Stimulated activated CD4-positive, alpha-beta T cell treated with anti-CD3 and anti-CD28 coated beads, Interleukin-12 subunit alpha, Interleukin-12 subunit beta, amount 100 ng/mL, for 48 hours (primary cell): Measurements from ENCODE around the gene SORCS2.
"Not testable (repeated sequence)": the region's sequence is repeated elsewhere in the genome, so short reads cannot be mapped to it uniquely, and the experiment has no call there.

Experiments
- DNase-seq, 3 donors: peaks; one replicate each; pipeline ENCODE4 v3.0.0-alpha.2; 2020; ENCODE audit warnings: low read depth in 2 of 3, low spot score in 1 of 3

Gene SORCS2

GRCh38 chr4:7435471-7436061 is 243.2 kb downstream of the SORCS2 start:
- no peak for DNase-seq

DNA sequence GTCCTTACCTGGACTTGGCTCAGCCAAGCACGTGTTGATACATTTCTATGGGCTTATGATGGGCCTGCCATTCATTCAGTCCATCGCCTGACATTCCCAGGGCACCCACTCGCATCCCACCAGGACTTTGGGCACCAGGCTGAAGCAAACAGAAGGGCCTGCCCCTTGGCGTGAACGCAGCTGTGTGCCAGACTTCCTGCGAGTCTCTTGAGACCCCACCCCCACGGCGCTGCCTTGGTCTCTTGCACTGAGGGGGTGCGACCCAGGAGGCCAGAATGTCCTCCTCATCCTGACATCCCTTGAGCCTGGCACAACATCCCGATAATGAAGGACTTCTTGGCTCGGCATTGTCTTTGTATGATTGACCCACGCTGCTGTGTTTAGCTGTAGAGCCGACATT is 243.9 kb downstream of the SORCS2 start:
- no peak for DNase-seq

DNA sequence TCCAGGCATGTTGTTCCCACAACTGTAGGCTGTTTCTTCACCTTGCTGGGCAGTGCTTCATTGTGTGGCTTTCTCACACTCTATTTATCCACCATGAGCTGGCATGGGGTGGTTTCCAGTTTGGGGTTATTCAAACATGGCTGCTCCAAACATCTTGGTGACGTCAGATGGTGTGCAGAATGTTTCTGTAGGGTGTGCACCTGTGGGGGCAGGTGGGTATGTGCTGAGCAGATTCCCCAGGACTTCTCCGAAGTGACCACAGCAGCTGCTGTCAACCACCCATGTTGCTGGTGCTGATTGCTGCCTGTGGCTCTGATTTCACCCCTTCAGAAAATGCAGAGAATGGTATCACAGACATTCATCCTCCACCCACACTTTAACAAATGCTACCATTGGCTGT is 247.4 kb downstream of the SORCS2 start:
- DNase-seq: no peak

- no peak for DNase-seq
Observed at GRCh38 chr4:7441201-7441600, 248.9 kb downstream of the SORCS2 start.

DNA sequence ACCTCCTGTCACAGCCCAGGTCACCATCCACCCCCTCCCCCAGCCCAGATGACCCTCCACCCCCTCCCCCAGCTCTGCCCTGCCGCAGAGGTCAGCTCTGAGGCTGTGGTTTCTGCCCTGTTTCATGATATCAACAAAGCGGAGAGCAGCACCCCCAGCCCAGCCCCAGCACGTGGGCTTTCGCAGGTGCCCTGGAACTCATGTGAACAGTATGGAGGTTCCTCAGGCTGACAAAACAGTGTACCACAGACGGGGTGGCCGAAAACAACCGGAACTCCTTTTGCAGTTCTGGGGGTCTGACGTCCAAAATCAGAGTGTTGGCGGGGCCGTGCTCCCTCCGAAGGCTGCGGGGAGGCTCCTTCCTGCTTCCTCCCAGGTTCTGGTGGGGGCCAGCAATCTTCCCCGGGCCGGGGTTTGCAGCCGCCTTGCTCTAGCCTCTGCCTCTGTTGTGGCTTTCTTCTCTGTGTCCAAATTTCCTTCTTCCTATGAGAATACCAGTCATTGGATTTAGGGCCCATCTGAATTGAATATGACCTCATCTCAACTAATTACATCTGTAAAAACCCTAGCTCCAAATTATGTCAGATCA is 250.3 kb downstream of the SORCS2 start:
- no peak for DNase-seq

DNA sequence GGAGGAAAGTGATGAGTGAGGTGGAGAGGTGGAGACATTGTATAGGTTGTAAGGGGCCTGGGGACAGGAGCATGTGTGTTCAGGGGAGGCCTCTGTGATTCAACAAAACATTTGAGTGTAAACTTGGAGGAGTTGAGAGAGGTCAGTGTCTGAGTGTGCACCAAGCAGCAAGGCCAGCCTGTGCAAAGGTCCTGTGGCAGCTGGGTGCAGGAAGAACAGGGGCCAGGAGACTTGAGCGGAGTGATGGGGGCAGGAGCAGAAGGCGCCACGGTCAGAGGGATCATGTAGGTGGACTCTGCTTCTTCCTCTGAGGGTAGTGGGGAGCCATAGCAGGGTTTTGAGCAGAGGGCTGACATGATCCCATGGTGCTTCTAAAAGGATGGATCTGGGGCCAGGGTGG is 252.0 kb downstream of the SORCS2 start:
- no peak for DNase-seq

DNA sequence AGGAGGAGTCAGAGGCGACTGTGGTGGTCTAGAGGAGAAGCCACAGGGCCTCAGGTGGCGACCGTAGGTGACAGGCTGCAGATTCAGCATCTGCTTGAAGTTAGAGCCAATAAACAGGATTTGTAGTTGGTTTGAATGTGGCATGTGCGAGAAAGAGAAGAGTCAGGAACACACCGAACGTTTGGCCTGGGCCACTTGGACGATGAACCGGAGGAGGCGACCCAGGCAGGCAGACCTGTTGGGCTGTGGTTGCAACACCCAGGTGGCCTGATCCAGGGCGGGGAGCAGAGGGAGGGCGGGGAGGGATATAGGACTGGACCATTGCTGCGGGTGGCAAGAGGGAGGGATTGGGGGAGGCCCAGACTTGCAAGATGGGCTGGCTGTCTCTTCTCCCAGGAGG is 252.4 kb downstream of the SORCS2 start:
- no peak for DNase-seq

DNA sequence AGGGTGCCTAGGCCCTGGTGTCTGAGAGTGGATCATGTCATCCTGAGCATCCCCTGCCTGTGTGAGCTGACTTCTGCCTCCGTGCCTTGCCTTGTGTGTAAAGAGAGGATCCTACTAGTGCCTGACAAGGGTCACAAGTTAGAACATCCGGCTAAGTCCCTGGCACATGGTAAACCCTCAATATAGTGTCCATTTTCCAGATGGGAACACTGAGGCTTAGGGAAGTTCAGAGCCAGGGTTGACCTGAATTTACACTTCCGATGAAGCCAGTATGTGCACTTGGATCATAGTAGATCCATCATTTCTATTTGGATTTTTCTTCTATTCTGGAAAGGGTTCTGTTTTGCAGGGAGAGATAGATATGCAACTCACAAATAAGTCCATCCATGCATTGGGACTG is 254.9 kb downstream of the SORCS2 start:
- DNase-seq: no peak

- no peak for DNase-seq
Observed at GRCh38 chr4:7448036-7448435, 255.7 kb downstream of the SORCS2 start.

DNA sequence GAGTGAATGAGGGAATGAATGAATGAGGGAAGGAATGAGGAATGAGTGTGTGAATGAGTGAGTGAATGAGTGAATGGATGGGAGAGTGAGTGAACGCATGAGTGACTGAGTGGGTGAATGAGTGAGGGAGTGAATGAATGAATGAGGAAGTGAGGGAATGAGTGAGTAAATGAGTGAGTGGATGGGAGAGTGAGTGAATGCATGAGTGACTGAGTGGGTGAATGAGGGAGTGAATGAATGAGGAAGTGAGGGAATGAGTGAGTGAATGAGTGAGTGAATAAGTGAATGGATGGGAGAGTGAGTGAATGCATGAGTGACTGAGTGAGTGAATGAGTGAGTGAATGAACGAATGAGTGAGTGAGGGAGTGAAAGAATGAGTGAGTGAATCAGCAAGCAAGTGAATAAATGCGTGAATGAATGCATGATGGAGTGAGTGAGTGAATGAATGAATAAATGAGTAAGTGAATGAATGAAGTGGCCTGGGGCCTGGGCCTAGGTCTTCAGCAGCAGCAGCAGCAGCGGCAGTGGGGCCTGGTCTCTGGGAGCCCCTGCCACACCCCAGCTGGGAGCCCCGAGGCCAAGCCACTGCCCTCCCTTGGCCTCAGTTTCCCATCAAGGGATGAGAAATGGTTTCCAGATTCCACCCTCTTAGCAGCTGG is 258.6 kb downstream of the SORCS2 start:
- DNase-seq: no peak

GRCh38 chr4:7451434-7451789 is 259.1 kb downstream of the SORCS2 start:
- no peak for DNase-seq

DNA sequence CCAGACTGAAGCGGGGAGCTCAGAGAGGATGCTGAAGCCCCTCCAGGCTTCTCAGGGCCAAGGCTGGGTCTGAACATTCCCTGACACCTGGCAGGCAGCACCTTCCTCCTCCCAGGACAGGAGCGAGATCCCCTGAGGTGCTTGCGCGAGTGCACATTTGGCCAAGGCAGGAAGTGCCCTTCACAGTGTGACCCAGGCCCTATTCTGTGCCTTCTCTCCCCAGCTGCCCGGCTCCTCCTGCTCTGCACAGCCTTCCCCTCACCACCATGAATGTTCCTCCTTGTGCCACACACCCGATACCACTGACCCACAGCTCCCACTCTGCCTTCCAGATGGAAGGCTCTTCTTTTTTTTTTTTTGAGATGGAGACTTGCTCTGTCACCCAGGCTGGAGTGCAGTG is 259.5 kb downstream of the SORCS2 start:
- DNase-seq: no peak

DNA sequence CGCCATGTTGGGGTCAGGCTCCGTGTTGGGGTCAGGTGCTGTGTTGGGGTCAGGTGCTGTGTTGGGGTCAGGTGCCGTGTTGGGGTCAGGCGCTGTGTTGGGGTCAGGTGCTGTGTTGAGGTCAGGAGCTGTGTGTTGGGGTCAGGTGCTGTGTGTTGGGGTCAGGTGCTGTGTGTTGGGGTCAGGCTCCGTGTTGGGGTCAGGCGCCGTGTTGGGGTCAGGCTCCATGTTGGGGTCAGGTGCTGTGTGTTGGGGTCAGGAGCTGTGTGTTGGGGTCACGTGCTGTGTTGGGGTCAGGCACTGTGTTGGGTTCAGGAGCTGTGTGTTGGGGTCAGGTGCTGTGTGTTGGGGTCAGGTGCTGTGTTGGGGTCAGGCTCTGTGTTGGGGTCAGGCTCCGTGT is 260.5 kb downstream of the SORCS2 start:
- not testable (repeated sequence) for DNase-seq

DNA sequence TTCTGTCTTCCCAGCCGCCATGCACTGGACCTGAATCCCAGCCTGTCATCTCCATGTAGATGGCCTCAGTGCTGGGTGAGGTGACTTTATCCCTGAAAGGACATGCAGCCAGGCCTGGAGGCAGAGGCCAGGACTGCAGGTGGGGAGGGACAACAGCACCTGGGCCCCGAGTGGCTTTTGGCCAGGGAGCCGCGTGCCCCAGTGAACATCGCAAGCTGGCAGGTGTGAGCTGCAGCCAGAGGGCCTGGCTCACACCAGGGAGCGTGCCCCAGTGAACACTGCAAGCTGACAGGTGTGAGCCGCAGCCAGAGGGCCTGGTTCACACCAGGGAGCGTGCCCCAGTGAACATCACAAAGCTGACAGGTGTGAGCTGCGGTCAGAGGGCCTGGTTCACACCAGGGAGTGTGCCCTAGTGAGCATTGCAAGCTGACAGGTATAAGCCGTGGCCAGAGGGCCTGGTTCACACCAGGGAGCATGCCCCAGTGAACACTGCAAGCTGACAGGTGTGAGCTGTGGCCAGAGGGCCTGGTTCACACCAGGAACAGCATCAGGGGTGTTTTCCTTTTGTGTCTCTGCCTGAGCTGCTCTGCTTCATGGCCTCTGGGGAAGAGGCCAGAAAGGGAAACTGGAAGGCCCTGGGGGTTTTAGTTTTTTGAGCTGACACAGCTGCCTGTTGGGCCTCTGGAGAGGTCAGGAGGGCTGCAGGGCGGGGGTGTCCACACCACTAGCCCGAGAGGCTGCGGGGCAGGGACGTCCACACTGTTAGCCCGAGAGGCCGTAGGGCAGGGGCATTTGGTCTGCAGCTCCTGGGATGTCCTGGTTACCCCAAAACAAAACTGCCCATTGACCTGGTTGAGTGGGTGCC is 265.1 kb downstream of the SORCS2 start:
- DNase-seq: no peak

GRCh38 chr4:7458066-7458425 is 265.7 kb downstream of the SORCS2 start:
- DNase-seq: no peak

- DNase-seq: no peak
Observed at GRCh38 chr4:7458477-7458876, 266.1 kb downstream of the SORCS2 start.

DNA sequence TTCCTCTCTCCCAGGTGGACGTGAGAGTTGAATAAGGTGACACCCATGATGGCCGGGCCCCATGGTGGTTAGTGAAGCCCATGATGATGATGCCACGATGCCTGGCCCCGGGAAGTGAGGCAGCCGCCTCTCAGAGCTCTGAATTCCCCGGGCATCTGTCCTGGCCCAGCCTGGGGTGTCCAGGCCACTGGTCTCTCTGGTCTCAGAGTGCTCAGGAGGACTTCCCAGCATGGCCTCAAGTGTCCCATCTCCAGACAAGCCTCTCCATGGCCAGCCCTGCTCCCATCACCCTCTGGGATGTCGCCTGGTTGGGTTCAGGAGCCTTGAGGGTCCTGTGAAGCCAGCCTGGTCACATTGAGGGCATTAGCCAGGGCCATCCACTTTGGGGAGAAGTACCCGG is 267.1 kb downstream of the SORCS2 start:
- no peak for DNase-seq

DNA sequence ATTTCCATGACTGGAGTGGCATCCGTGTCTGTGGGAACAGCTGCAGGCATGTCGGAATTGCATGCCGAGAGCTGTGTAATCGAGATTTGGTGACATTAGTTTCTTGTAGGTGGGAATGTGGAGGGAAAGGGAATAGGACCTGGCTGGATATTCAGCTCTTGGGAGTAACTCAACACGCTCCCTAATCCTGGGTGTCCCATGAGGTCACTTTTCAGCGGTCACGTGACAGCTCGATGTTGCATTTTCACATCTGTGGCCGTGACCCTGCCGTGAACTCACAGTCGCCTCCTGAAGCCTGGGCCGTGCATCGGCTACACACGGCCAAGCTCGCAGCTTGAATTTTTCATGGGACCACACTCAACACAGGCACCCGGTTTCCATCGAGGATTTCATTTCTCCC is 268.2 kb downstream of the SORCS2 start:
- no peak for DNase-seq

- no peak for DNase-seq
Observed at GRCh38 chr4:7461230-7461629, 268.9 kb downstream of the SORCS2 start.

GRCh38 chr4:7462509-7462971 is 270.2 kb downstream of the SORCS2 start:
- DNase-seq: no peak

- DNase-seq: no peak
Observed at GRCh38 chr4:7463566-7464258, 271.4 kb downstream of the SORCS2 start.
